Cardiac fibroblast (primary cell): Measurements from ENCODE around the gene UBR1.

Experiments
- DNase-seq, 2 donors: peaks; one replicate each; pipeline versions ENCODE4 v3.0.0 to v3.0.0-alpha.2; 2010; ENCODE audit warnings: low read depth in 2 of 2
- H3K4me3 ChIP-seq, 2 donors: replicated peaks in 1 of 2; 1 replicate in 1 of 2; 2 replicates in 1 of 2; pipeline ENCODE4 v1.5.1; 2011; ENCODE audit warnings: low read depth in 2 of 2, low read length in 2 of 2, mild to moderate bottlenecking in 2 of 2, moderate library complexity in 1 of 2
- TF ChIP-seq, protein P1 (sequence below): IDR thresholded peaks from one replicate; pipeline ENCODE4 v1.5.1; 2011; ENCODE audit warnings: low read depth, mild to moderate bottlenecking, low read length, inconsistent platforms

Gene UBR1

DNA sequence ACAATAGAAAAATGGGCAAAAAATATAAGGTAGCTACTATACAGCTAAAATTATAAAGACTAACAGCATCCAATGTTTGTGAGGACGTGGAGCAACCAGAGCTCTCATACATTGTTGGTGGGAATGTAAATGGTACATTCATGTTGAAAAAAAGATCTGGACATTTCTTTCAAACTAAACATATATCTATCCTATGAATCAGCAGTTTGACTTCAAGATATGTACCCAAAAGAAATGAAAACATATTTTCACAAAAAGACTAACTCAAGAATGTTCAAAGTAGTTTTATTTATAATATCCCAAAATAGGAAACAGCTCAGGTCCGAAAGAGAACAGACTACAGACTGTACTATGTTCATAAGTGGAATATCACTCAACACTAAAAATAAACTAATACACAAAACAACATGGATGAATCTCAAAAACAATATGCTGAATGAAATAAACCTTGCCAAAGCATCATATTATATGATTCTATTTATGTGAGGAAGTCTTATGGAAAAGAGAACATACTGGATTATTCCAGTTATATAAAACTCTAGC lies 176.5 kb downstream of the UBR1 start:
- H3K4me3 ChIP-seq = no peak overlapping the region
- peak in 1 of 2 donors; percentile 30 for DNase-seq
- TF ChIP-seq, protein P1, sequence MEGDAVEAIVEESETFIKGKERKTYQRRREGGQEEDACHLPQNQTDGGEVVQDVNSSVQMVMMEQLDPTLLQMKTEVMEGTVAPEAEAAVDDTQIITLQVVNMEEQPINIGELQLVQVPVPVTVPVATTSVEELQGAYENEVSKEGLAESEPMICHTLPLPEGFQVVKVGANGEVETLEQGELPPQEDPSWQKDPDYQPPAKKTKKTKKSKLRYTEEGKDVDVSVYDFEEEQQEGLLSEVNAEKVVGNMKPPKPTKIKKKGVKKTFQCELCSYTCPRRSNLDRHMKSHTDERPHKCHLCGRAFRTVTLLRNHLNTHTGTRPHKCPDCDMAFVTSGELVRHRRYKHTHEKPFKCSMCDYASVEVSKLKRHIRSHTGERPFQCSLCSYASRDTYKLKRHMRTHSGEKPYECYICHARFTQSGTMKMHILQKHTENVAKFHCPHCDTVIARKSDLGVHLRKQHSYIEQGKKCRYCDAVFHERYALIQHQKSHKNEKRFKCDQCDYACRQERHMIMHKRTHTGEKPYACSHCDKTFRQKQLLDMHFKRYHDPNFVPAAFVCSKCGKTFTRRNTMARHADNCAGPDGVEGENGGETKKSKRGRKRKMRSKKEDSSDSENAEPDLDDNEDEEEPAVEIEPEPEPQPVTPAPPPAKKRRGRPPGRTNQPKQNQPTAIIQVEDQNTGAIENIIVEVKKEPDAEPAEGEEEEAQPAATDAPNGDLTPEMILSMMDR = no peak

DNA sequence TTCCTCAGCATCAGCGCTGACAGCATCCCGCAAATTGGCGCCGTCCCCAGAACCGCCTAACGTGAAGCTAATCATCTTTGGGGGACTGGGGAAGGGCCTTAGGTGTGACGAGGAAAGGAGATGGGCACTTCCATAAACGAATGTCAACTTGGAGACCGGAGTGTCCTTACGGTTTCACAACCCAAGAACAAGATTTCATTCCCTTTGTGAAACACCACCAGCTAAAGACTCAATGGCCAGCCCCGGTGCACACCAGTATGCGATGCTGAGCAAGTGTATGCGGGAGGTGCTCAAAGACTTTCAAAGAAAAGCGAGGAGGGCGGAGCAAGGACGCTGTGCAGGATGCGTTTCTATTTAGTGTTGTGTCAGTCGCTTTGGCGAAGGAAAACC lies 184.5 kb downstream of the UBR1 start:
- DNase-seq = peak; percentile 25 to 33
- TF ChIP-seq, protein P1 = no peak
- H3K4me3 ChIP-seq = peak overlapping the region; percentile 33 to 54

DNA sequence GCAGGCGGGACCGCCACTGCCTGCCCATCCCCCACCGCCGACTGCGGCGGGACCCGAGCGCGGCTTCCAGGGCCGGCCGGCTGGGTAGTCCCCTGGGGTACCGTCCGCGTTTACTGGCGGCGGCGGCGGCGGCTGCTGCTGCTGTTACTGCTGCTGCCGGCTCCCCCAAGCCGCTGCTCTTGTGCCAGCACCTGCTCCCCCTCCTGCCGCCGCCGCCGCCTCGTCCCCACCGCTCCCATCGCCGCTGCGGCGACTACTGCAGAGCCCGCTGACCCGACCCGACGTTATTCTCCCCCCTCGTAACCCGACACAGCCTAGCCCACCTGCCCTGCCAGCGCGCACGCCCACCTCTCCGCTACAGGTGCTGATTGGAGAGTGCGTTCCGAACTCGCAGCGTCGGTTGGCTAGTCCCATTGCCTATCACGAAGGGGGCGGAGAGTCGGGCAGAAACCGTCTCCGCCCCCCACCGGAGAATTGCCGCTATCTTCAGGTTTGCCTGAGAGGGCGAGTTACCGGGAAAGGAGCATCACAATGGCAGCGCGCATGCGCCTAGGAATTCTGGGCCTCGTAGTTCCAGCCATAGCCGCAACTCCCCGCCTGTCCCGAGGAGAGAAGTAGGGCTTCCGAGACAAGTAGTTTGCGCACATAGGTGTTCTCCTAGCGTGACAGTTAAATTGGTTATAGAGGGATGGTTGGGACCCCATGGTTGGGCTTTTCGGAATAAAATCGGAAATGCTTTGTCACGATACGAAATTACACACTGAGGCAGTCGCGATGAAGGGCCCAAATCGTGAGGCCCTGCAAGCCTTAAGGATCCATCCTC lies 185.1 kb downstream of the UBR1 start, which contains the start of gene TTBK2:
Gene TTBK2 (minus strand): TSS at position 260 of the 823 bp plus-strand sequence. CDS start 42,161 bp downstream, outside the sequence.
- peak; percentile 99 to 100 for DNase-seq
- peak within 1 kb of the TSS; percentile 82 to 85 for H3K4me3 ChIP-seq
- TF ChIP-seq, protein P1 = peak; percentile 20

DNA sequence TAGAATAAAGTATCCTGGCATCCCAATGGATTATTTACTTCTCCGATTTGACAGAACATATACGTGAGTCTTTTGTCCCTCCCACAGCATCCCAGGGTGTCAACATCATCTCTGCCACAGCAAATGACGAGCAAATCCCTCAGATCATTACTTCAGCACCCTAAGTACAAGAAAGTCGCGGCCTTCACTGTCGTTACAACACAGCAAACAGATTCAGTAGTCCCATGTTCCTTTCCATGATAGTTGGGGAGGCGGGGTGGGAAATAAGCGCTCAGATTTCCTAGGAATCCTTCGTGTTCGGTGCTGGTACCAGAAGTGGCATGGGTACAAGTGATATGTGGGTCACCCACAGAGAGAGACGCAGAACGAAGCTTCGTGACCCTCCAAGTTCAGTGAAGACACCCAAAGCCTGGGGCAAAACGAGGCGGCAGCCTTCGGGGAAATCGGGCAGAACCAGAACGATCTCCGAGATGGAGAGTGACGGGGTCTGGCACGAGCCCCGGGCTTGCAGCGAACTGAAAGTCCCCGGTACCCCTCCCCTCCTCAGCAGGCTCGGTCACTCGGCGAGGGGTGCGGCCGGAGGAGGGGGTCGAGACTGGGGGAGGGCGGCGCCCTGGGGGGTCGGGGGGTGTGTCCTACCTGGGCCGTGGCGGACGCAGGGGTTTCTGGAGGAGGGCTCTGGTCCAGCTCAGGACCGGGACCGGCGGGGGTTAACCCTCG lies 185.9 kb downstream of the UBR1 start:
- TF ChIP-seq, protein P1 = no peak
- peak; percentile 41 to 50 for DNase-seq
- peak overlapping the region; percentile 82 to 85 for H3K4me3 ChIP-seq

GRCh38 chr15:42919308-42919707 lies 186.5 kb downstream of the UBR1 start:
- peak overlapping the region; percentile 82 to 85 for H3K4me3 ChIP-seq
- TF ChIP-seq, protein P1 = no peak
- DNase-seq = peak; percentile 6 to 12

- TF ChIP-seq, protein P1 = no peak
- no peak for DNase-seq
- H3K4me3 ChIP-seq = no peak overlapping the region
Observed at GRCh38 chr15:42918047-42918446, 187.8 kb downstream of the UBR1 start.
